GM23248 (cell line): ENCODE data around the gene CYB5R2. TPM values are rescaled to one million over a fixed set of nuclear protein-coding genes. Genes with fewer than 3 reads are reported as not detected.

Source experiments
- DNase-seq: peaks from one replicate; pipeline ENCODE4 v3.0.0-alpha.2; 2015
- H2AFZ ChIP-seq: fragments of 200-600 bp; sonication (generic); 2 replicates; pipeline ENCODE4 v1.6.1; 2016; ENCODE audit warnings: antibody characterized with exemption
- H3F3A ChIP-seq: fragments of 200-600 bp; sonication (generic); 2 replicates; pipeline ENCODE4 v1.6.1; 2016; ENCODE audit warnings: mild to moderate bottlenecking, antibody characterized with exemption, mixed run types; ENCODE audit not compliant: insufficient read depth
- H3K27ac ChIP-seq: fragments of 200-600 bp; sonication (generic); 2 replicates; pipeline ENCODE4 v1.5.1; 2016; ENCODE audit warnings: mild to moderate bottlenecking
- H3K27me3 ChIP-seq: fragments of 200-600 bp; sonication (generic); replicated peaks from 2 replicates; pipeline ENCODE4 v1.6.1; 2016; ENCODE audit warnings: mild to moderate bottlenecking; ENCODE audit not compliant: insufficient read depth
- H3K36me3 ChIP-seq: fragments of 200-600 bp; sonication (generic); 2 replicates; pipeline ENCODE4 v1.6.1; 2016; ENCODE audit warnings: low read depth, mild to moderate bottlenecking
- H3K4me1 ChIP-seq: fragments of 200-600 bp; sonication (generic); 2 replicates; pipeline ENCODE4 v1.6.1; 2016; ENCODE audit warnings: mild to moderate bottlenecking; ENCODE audit not compliant: insufficient read depth
- H3K4me2 ChIP-seq: fragments of 200-600 bp; sonication (generic); one replicate; pipeline ENCODE4 v1.6.1; 2016; ENCODE audit warnings: mild to moderate bottlenecking; ENCODE audit not compliant: unreplicated experiment
- H3K4me3 ChIP-seq: fragments of 200-600 bp; sonication (generic); 2 replicates; pipeline ENCODE4 v1.5.1; 2016; ENCODE audit warnings: mild to moderate bottlenecking
- H3K79me2 ChIP-seq: fragments of 200-600 bp; sonication (generic); 2 replicates; pipeline ENCODE4 v1.6.1; 2016; ENCODE audit warnings: mild to moderate bottlenecking; ENCODE audit not compliant: insufficient read depth
- H3K9ac ChIP-seq: fragments of 200-600 bp; sonication (generic); 2 replicates; pipeline ENCODE4 v1.6.1; 2016; ENCODE audit warnings: mild to moderate bottlenecking
- H3K9me2 ChIP-seq: fragments of 200-600 bp; sonication (generic); 2 replicates; pipeline ENCODE4 v1.6.1; 2016; ENCODE audit warnings: mixed run types, mild to moderate bottlenecking, moderate library complexity; ENCODE audit not compliant: insufficient read depth
- H3K9me3 ChIP-seq: fragments of 200-600 bp; sonication (generic); one replicate; pipeline ENCODE4 v1.6.1; 2017; ENCODE audit warnings: low read depth
- H4K20me1 ChIP-seq: fragments of 200-600 bp; sonication (generic); 2 replicates; pipeline ENCODE4 v1.6.0; 2016; ENCODE audit not compliant: insufficient read depth
- EZH2 ChIP-seq: fragments of 200-600 bp; sonication (generic); IDR thresholded peaks from 2 replicates; pipeline ENCODE4 v1.6.1; 2018; ENCODE audit warnings: antibody characterized with exemption, mild to moderate bottlenecking; ENCODE audit not compliant: insufficient read depth, poor library complexity, severe bottlenecking
- EZH2phosphoT487 ChIP-seq: fragments of 200-600 bp; sonication (generic); IDR thresholded peaks from 2 replicates; pipeline ENCODE4 v1.6.1; 2018; ENCODE audit warnings: antibody characterized with exemption, moderate library complexity, mild to moderate bottlenecking, low read depth; ENCODE audit not compliant: insufficient read depth
- WGBS, 2 experiments: methylation state at CpG; one replicate each; pipeline ENCODE4 v1.1.6; 2015 to 2017; ENCODE audit warnings: low lambda C conversion rate in 2 of 2, low coverage in 1 of 2; ENCODE audit errors: missing lambda C conversion rate in 2 of 2; 5-methylcytosine and 5-hydroxymethylcytosine counted together
- in situ Hi-C: fragments of 300-500 bp; cut with MboI; formaldehyde crosslinking; loops from 2 replicates; pipeline ENCODE4 v1.15.0; 2020
- polyA plus RNA-seq: library from polyadenylated mRNA; unstranded; fragments of >200 nt; fragmentation: Nextera tagmentation; extraction: Ambion mirVana; gene quantifications from 2 replicates; pipeline ENCODE4 v1.2.1, GENCODE V29; 2016
- total RNA-seq: library from RNA; depleted of rRNA; stranded (reverse); fragments of >200 nt; shearing (Covaris generic); gene quantifications from 2 replicates; pipeline ENCODE4 v1.2.3, GENCODE V29; 2014

Gene CYB5R2
- total and polyA plus RNA-seq, 2 experiments from 2014 or later, result 6.2 to 16.4 TPM

GRCh38 chr11:7668911-7669310 is 4.4 kb downstream of the CYB5R2 start:
- no peaks in the 10 kb centered on the region for H3K79me2 ChIP-seq
- in situ Hi-C loops, result no loop called here
- H3K27me3 ChIP-seq, result no peaks in the 10 kb centered on the region
- no peak overlapping the region for H3K27ac ChIP-seq
- TF ChIP-seq EZH2phosphoT487, result no peak
- no peak for TF ChIP-seq EZH2
- no peak overlapping the region for H3K4me2 ChIP-seq
- H3K9me3 ChIP-seq, result no peaks in the 10 kb centered on the region
- H3K9me2 ChIP-seq, result no peaks in the 10 kb centered on the region
- no peaks in the 10 kb centered on the region for H3K4me1 ChIP-seq
- 79% methylated on average over 5 of the region's 5 CpGs for WGBS, 2 experiments
- H3K9ac ChIP-seq, result no peak overlapping the region
- H3K36me3 ChIP-seq, result no peaks in the 10 kb centered on the region
- no peaks in the 10 kb centered on the region for H4K20me1 ChIP-seq
- no peak overlapping the region for H3K4me3 ChIP-seq
- H2AFZ ChIP-seq, result no peak overlapping the region
- no peak for DNase-seq
- H3F3A ChIP-seq, result no peaks in the 10 kb centered on the region

DNA sequence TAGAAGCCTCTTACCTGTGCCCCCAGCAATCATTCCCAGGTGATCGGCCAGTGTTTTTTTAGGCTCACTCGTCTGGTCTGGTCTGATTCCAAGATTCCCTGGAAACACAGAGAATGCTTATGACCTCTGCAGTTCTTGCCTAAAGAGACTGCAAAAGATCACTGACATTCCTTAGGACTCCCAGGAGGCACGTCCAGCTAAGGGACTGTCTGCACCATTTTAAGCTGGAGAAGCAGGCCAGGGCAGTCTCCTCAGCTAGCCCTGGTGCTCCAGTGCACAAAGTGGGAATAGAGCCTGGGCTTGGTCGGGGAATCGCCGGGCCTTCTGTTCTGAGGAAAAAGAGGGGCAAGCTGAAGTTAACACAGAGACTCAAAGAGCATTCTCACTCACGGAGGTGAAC is 4.8 kb downstream of the CYB5R2 start:
- Histone ChIP-seq H3K9ac (no peak overlapping the region), H3F3A (no peaks in the 10 kb centered on the region), H3K4me3 (no peak overlapping the region), H4K20me1 (no peaks in the 10 kb centered on the region), H3K4me1 (no peaks in the 10 kb centered on the region), H2AFZ (no peak overlapping the region), H3K27ac (no peak overlapping the region), H3K27me3 (no peaks in the 10 kb centered on the region), H3K9me3 (no peaks in the 10 kb centered on the region), H3K36me3 (no peaks in the 10 kb centered on the region), H3K9me2 (no peaks in the 10 kb centered on the region), H3K79me2 (no peaks in the 10 kb centered on the region), H3K4me2 (no peak overlapping the region)
- no peak for TF ChIP-seq EZH2
- TF ChIP-seq EZH2phosphoT487, result no peak
- DNase-seq, result no peak
- in situ Hi-C loops, result no loop called here
- 94% methylated on average over 7 of the region's 7 CpGs for whole genome bisulfite sequencing, 2 experiments

GRCh38 chr11:7667460-7667859 is 5.8 kb downstream of the CYB5R2 start:
- Histone ChIP-seq H3K9me2 (no peaks in the 10 kb centered on the region), H4K20me1 (no peaks in the 10 kb centered on the region), H2AFZ (no peak overlapping the region), H3K79me2 (no peaks in the 10 kb centered on the region), H3K4me1 (no peaks in the 10 kb centered on the region), H3K4me2 (no peak overlapping the region), H3K9ac (no peak overlapping the region), H3F3A (no peaks in the 10 kb centered on the region), H3K9me3 (no peaks in the 10 kb centered on the region), H3K27ac (no peak overlapping the region), H3K4me3 (no peak overlapping the region), H3K36me3 (no peaks in the 10 kb centered on the region), H3K27me3 (no peaks in the 10 kb centered on the region)
- in situ Hi-C loops, result no loop called here
- WGBS, 2 experiments, result 78 to 82% methylated on average over 1 to 2 of the region's 2 CpGs
- DNase-seq, result no peak
- TF ChIP-seq EZH2phosphoT487 (no peak), EZH2 (no peak)

GRCh38 chr11:7666292-7666866 is 6.9 kb downstream of the CYB5R2 start:
- H3K9me3 ChIP-seq, result no peaks in the 10 kb centered on the region
- H3K9me2 ChIP-seq, result no peaks in the 10 kb centered on the region
- H3K9ac ChIP-seq, result no peak overlapping the region
- H4K20me1 ChIP-seq, result no peaks in the 10 kb centered on the region
- H3K27ac ChIP-seq, result no peak overlapping the region
- no peaks in the 10 kb centered on the region for H3K36me3 ChIP-seq
- TF ChIP-seq EZH2phosphoT487 (no peak), EZH2 (no peak)
- 95 to 98% methylated on average over 7 of the region's 7 CpGs for WGBS, 2 experiments
- H2AFZ ChIP-seq, result no peak overlapping the region
- no peak overlapping the region for H3K4me2 ChIP-seq
- H3K79me2 ChIP-seq, result no peaks in the 10 kb centered on the region
- in situ Hi-C loops, result no loop called here
- no peak for DNase-seq
- H3F3A ChIP-seq, result no peaks in the 10 kb centered on the region
- no peaks in the 10 kb centered on the region for H3K27me3 ChIP-seq
- H3K4me1 ChIP-seq, result no peaks in the 10 kb centered on the region
- H3K4me3 ChIP-seq, result no peak overlapping the region
